GM06990 (cell line): Measurements from ENCODE around the gene UBE2H.

ENCODE experiments used
- DNase-seq: peaks from one replicate; pipeline ENCODE4 v3.0.0-alpha.2; 2011; ENCODE audit not compliant: insufficient read length; ENCODE audit errors: extremely low read depth
- H3K27me3 ChIP-seq: replicated peaks from 2 replicates; pipeline ENCODE4 v1.6.0; 2011; ENCODE audit warnings: low read length; ENCODE audit not compliant: control insufficient read depth, insufficient read depth
- H3K36me3 ChIP-seq: 2 replicates; pipeline ENCODE4 v1.5.1; 2011; ENCODE audit warnings: low read length; ENCODE audit not compliant: control insufficient read depth, insufficient read depth
- H3K4me3 ChIP-seq: replicated peaks from 2 replicates; pipeline ENCODE4 v1.5.1; 2011; ENCODE audit warnings: low read depth, mild to moderate bottlenecking, control low read depth, low read length
- TF ChIP-seq, protein P1 (sequence below): IDR thresholded peaks from 2 replicates; pipeline ENCODE4 v1.5.1; 2011; ENCODE audit warnings: low read length, control low read depth, mild to moderate bottlenecking, inconsistent platforms; ENCODE audit not compliant: insufficient read depth, poor library complexity, severe bottlenecking

Gene UBE2H

DNA sequence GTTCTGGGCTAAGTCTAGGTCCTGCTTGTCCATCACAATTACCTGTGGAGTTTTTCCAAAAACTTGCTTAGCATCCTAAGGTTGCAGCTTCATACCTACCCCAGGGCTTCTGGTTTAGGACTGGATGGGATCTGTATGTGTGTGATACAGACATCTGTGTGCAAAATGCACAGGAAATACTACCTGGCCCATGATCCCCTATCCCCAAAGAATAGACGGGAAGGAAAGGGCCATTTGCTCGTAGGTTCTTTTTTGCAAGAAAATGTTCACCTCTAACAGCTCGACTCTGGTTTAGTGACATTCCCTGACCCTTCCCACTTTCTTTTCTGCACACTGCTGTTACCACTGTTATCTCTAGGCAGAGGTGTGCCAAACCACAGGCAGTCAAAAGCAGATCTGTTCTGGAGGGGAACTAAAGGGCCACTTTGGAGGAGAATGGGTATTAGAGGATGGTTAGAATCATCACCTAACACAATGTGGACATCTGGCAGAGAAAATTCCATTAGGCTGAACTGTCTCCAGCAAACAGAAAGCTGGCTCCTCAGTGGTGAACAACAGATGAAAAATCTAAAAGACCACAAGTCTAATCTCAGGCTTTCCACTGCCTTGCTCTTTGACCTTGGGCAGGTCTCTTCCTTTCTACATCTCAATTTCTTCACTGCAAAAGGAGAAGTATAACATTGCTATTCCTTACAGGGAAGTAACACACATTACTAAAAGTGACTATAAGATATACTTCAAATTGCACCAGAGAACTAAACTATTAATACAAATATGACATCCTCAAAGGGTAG, 107.4 kb downstream of the UBE2H start:
- no peaks in the 10 kb centered on the region; the same call in 1 of the 2 replicates for H3K36me3 ChIP-seq
- H3K27me3 ChIP-seq = no peaks in the 10 kb centered on the region
- no peak for DNase-seq
- TF ChIP-seq, protein P1, sequence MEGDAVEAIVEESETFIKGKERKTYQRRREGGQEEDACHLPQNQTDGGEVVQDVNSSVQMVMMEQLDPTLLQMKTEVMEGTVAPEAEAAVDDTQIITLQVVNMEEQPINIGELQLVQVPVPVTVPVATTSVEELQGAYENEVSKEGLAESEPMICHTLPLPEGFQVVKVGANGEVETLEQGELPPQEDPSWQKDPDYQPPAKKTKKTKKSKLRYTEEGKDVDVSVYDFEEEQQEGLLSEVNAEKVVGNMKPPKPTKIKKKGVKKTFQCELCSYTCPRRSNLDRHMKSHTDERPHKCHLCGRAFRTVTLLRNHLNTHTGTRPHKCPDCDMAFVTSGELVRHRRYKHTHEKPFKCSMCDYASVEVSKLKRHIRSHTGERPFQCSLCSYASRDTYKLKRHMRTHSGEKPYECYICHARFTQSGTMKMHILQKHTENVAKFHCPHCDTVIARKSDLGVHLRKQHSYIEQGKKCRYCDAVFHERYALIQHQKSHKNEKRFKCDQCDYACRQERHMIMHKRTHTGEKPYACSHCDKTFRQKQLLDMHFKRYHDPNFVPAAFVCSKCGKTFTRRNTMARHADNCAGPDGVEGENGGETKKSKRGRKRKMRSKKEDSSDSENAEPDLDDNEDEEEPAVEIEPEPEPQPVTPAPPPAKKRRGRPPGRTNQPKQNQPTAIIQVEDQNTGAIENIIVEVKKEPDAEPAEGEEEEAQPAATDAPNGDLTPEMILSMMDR = no peak
- H3K4me3 ChIP-seq = no peak overlapping the region

DNA sequence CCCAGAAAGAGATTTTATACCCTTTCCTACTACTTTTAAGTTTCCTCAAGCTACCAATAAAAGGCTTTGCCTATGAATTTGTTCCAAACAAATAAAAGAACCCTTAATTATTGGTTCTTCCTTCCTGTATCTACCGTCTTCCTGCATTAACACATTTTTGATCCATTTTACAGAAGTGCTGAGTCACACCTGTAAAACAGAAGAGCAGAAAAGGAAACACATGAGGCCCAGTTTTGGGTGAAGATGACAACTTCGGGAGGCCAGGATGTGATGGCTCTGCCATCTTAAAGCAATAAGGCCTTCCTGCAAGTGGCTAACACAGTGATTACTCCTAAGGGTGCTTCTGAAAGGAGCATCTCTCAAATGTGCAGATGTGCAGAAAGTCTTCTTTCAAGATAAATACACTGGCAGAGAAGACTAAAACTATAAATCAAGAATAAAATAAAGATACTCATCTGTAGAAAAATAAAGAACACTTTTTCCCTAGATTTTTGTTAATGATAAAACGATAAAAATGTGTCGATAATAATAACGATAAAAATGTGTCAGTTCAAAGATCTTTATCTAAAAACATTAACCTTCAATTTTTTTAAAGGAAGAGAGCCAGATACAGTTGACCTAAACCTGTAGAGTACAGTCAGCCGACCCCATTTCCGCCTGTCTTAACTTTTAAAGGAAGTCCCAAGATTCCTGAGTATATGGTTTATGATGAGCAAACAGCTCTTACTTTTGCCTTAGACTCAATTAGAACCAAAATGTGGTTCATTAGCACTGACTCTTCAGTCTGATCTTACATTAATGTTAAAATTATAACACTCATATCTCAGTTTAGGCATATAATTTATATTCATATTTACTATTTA, 108.6 kb downstream of the UBE2H start:
- Histone ChIP-seq H3K27me3 (no peaks in the 10 kb centered on the region), H3K36me3 (no peaks in the 10 kb centered on the region), H3K4me3 (no peak overlapping the region)
- DNase-seq = no peak
- TF ChIP-seq, protein P1 = no peak

DNA sequence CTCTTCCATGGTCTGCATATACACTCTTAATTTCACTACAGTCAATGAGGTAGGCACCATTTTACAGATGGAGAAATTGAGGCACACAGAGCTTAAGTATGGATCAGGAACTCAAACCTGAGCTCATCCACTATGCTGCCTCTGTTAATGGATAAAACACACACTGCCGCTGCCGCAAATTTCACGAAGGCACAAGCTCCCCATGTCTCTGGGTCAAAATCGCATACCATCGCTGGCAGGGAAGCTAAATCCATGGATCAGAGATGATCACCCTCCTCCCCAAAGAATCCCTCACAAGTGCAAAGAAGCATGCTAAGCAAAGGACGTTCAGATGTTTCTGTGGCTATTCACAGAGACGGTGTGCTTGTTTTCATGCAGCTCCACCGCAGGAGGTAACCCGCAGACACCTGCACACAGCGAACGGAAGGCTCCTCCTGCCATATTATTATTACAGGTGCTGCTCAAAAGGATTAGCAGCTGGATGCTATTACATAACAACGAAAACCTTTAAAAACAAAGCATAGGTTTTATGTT, 109.3 kb downstream of the UBE2H start:
- no peak for DNase-seq

DNA sequence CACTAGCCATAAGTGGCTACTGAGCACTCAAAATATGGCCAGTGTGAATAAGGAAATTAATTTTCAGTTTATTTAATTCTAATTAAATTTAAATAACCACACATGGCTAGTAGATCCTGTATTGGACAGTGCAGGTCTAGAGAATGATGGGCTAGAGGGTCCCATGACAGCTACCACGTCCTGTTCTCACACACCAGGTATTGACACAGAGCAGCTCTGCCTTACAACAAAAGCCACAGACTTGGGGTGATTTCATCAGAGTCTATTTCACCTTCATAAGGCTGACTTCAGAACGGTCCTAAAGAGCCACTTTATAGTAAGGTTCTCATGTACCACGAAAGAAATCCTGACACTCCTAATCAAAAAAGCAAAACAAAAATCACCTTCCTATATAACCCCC, 111.3 kb downstream of the UBE2H start:
- TF ChIP-seq, protein P1 = no peak
- Histone ChIP-seq H3K4me3 (no peak overlapping the region), H3K36me3 (no peaks in the 10 kb centered on the region; the same call in 1 of the 2 replicates), H3K27me3 (no peaks in the 10 kb centered on the region)
- DNase-seq = no peak

More for the DNA sequence above, 109.3 kb downstream of the UBE2H start:
- Histone ChIP-seq H3K27me3 (no peaks in the 10 kb centered on the region), H3K36me3 (no peaks in the 10 kb centered on the region; the same call in 1 of the 2 replicates), H3K4me3 (no peak overlapping the region)
- TF ChIP-seq, protein P1 = no peak

DNA sequence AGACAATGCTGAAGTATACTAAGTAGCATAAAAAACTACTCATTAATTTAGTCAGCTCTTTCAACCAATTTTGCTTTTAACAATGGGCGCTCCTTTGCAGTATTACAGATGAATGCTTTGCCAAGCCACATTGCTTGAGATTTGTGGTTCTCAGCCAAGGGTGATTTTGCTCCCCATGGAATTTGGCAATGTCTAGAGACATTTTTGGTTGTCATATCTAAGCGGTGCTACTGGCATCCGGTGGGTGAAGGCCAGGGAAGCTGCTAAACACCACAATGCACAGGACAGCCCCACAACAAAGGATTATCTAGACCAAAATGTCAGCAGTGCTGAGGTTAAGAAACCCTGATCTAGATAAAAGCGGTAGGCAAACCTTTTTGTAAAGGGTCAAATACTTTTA, 112.0 kb downstream of the UBE2H start:
- no peak for DNase-seq
- Histone ChIP-seq H3K27me3 (no peaks in the 10 kb centered on the region), H3K36me3 (no peaks in the 10 kb centered on the region; the same call in 1 of the 2 replicates), H3K4me3 (no peak overlapping the region)
- TF ChIP-seq, protein P1 = no peak
